HG03060 (cell line): ENCODE data around the gene RXRG.

Source experiments
- ATAC-seq: cut with Tn5 transposase; IDR thresholded peaks from one replicate; pipeline ENCODE4 v1.9.1; 2021; ENCODE audit warnings: low read depth, moderate number of reproducible peaks; ENCODE audit not compliant: unreplicated experiment

RXRG gene

DNA sequence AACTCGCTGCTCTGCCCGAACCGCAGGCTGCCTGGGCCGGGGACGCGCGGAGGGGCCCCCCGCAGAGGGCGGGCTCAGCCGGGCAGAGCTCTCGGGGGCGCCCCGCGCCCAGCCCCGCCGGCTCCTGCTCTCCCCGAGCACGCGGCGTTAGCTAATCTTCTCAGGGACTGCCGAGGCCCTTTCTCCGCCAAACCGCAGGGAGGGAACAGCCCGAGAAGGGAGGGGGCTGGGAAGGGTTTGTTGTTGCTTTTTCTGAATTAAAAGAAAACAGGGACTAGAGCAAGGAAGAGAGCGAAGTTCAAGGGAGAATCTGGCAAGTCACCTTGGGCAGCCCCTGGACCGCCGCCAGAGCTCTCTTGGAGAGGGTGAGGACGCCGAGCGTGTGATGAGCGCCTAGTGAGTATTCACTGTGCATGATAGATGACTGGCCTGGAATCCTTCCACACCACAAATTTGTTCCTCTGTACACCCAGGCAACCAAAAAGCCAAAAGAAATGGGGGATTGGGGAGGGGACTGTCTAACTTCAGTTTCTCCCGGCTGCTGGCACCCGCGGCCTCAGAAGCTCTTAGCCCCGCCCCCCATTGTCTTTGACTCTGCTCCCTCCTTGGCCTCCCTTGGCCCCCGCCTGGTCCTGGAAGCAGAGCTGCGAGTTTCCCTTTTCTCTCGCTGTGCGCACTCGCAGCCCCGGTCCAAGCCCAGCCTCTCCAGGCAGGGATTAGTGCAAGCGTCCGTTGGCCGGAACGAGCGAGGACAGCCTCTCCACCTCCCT lies 68.7 kb downstream of the RXRG start:
- ATAC-seq = no peak

GRCh38 chr1:165375623-165376022 lies 69.3 kb downstream of the RXRG start:
- no peak for ATAC-seq

GRCh38 chr1:165371588-165372225 lies 73.2 kb downstream of the RXRG start:
- ATAC-seq = no peak

DNA sequence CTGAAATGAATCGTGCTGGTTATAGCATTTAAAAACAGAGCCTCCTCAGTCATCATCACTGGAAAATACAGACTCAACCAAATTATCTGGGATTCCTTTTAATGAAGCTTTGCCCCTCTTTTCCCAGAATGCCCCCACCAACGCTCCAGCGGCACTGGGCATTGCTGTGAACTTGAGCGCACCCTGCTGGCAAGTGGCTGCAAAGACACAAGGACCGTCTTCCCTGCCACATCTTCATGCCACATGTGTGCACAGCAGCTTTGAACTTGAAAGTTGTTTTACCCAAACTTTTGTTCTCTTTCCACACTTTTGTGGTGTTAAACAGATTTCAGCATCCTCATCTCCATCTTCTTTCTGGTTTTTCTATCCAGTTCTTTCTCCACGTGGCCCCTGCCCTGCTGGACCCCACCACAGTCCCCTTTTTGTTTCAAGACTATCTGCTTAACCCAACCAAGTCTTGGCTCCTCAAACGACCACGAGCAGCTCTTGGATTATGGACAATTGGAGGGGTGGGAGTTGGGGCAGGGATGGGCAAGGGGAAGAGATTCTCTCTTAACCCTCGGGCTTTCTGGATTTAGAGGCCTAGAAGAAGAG lies 75.6 kb downstream of the RXRG start:
- no peak for ATAC-seq

DNA sequence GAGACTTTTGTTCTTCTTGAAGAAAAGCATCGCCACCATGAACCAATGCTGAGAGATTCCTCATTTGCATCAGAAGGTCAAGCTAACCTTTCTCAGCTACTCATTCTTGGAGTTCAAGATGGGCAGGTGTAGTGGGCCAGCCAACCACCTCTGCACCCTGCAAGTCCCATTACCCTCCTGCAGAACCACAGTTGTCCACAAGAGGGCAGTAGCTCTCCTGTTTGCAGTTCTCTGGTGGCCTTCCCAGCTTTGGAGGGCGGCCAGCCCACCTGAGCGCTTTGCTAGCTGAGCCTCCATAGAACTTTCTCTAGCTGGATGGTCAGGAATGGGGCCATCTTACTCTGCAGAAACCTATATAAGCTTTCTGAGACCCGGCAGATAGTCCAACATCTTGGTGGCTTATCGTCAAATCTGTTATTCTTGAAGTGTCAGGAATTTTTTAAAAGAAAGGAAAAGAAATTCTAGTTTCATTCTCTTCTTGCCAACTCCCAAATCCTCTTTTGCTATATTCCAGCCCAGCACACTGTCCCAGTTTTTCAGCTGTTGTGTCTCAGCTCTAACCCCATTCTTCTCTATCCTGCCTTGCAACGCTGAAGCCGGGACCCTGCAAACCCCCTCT lies 77.4 kb downstream of the RXRG start:
- no peak for ATAC-seq

GRCh38 chr1:165365341-165365740 lies 79.6 kb downstream of the RXRG start:
- ATAC-seq = no peak

DNA sequence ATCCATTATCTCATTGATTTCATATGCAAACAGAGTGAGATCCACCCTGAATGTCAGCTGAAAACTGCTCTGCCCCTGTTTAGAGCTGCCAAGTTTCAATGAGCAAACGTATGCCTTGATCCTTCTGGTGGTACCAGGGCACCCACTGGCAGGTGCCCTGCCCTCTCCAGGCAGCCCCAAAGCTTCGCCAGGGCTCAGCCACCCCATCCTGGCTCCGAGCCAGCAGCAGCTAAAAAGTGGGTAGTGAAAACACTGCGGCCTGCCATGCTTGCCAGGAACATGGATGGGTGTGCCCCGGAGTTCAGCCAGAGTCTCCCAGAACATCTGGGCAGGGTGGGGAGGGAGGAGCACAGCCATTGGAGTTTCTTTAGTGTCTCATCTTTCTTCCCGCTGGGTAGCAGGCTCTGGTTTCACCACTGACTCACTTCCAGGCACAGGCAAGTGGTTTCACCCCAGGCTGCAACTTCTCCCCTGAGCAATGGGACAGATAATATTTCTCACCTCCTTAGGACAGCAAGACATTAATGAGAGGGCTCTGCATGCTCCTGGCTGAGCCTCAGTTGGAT lies 80.3 kb downstream of the RXRG start:
- ATAC-seq = no peak

- no peak for ATAC-seq
These were observed 88.0 kb downstream of the RXRG start for GRCh38 chr1:165356876-165357275.

DNA sequence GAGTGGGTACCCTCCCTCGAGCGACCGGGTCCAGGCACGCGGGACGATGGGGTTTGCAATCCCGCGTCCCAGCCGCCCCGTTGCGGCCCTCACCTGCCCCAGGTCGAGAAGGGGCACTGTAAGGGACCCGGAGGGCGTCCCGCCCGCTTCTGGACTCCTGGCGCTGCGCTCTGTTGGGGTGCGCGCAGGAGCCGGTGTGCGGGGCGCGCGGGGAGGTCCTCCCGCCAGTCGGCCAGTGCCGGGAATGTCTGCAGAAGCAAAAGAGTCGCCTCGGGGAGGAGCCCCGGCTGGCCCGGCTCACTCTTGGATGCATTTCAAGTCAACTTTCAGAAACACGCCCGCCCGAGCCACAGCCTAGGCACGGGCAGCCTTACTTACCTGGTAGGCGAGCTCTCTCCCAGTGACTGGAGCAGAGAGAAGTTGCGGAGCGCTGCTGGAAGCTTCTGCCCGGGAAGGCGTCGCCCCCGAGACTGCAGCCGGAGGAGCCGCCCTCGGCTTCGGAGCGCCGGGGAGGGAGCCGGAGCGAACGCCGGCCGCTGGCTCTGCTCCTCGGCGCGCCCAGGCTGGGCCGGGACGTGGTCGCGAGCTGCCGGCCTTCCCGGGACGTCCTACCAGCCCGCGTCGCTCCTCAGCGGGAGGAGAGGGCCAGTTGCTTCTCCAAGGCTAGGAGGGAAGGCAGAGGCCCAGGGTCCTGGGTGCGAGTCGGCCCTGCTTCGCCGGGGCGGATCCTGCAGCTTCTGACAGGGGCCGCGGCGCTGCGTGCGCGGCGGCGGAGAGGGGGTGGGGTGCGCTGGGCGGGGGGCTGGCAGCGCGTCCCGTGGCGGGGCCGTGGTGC lies 88.7 kb downstream of the RXRG start, which contains the start of gene LMX1A:
LMX1A (minus strand) TSS at position 739 of the 835 bp plus-strand sequence. CDS start 1,156 bp downstream, outside the sequence.
- no peak for ATAC-seq

DNA sequence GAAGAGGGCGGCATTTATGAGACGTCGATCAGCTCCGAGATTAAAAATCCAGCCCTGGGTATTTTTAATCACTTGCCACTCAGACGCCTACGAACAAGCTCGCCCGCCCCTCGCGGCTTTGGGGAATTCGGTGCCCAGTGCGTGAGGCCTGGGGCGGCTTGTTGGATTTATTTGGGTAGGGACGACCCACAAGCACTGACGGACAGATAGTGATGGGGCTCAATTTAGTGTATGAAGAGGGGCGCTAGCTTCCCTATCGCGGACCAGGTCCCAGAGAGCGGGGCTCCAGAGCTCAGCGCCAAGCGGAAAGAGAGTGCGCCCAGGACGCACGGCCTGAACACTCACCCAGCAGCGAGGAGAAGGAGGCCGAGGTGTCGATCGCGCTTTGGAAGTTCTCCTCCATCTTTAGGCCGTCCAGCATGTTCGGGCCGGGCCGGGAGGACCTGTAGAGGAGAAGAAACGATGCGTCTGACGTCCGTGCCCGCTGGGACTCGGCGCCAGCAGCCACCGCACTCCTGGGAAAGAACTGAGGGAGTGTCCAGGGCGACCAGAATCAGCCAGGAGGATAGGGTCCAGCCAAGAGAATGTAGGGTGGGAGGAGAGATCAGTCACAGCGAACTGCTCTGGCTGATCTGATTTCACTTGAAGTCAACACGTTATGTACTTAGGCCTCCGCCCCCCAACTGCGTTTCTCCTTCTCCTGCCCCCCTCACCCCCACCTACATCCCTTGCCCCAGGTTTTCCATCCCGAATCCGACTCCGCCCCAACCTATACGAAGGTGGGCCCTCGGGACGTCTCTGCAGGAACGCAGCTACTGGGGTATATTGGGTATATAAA lies 89.6 kb downstream of the RXRG start:
- ATAC-seq = no peak

DNA sequence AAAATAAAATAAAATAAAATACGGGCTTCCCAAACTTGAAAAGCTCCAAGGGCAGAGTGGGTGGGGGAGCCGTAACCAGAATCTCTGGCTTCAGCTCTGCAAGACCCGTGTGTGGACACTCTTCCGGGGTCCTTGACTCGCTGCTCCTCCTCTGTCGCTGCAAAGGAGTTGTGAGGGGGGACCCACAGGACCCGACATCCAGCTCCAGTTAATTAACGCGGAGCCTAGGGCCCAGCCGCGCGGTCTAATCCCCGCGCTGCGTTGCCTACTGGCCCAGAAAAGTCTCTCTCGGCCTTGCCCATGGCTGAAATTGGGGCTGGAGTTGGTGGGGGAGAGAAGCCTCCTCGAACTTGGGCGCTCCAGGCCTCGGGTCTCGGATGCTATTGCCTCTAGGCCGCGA lies 90.2 kb downstream of the RXRG start:
- no peak for ATAC-seq

- no peak for ATAC-seq
These were observed 90.9 kb downstream of the RXRG start for GRCh38 chr1:165353731-165354671.

- ATAC-seq = no peak
These were observed 92.3 kb downstream of the RXRG start for GRCh38 chr1:165352442-165353293.

DNA sequence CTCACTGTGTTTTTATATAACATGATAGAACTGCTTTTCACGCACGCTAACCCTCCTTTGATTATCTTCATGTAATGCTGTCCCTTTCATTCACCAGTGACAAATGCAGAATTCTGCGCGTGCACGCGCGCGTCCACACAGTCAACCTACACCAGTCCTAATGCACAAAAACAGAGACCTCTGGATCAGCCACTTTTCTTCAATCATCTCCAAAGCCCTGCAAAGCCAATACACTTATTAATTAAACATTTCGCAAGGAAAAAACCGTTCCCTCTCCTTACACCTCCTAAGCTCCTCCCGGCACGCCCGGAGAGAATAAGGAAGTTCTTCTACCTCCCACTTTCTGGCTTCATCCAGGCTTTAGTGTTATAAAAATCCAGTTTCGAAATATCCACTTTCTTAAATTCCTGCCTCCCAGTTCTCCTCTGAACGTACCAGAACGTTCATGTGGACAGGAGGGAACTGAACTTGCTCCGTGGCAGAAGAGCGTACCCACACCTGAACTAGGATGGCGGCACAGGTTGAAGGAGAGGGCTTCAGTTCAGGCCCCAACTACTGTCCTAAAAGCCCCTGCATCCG lies 93.0 kb downstream of the RXRG start:
- no peak for ATAC-seq
